HG03066 (cell line): ENCODE data around the gene PCDHA7.
"Not testable (repeated sequence)": the region's sequence is repeated elsewhere in the genome, so short reads cannot be mapped to it uniquely, and the experiment has no call there.

Source experiments
- ATAC-seq: cut with Tn5 transposase; IDR thresholded peaks from one replicate; pipeline ENCODE4 v1.9.1; 2021; ENCODE audit warnings: low read depth; ENCODE audit not compliant: unreplicated experiment

The PCDHA7 gene

DNA sequence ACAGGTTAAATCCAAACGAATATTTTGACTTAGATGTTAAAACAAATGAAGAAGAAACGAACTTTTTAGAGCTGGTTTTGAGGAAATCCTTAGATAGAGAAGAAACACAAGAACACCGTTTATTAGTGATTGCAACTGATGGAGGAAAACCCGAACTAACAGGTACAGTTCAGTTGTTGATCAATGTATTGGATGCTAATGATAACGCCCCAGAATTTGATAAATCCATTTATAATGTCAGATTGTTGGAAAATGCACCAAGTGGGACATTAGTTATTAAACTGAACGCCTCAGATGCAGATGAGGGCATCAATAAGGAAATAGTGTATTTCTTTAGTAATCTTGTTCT, 11.8 kb upstream of the PCDHA7 start:
- no peak for ATAC-seq

GRCh38 chr5:140822969-140823368, 11.1 kb upstream of the PCDHA7 start:
- ATAC-seq: not testable (repeated sequence)

DNA sequence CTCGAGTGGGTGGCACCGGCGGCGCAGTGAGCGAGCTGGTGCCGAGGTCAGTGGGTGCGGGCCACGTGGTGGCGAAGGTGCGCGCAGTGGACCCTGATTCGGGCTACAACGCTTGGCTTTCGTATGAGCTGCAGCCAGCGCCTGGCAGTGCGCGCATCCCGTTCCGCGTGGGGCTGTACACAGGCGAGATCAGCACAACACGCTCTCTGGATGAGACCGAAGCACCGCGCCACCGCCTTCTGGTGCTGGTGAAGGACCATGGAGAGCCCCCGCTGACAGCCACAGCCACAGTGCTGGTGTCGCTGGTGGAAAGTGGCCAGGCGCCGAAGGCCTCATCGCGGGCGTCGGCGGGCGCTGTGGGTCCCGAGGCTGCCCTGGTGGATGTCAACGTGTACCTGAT, 10.6 kb upstream of the PCDHA7 start:
- no peak for ATAC-seq

GRCh38 chr5:140827704-140828361, 6.2 kb upstream of the PCDHA7 start, which contains the start of gene PCDHA6:
Gene PCDHA6, plus strand, starts transcription at chr5:140827960. Its CDS starts 132 bp downstream, at chr5:140828092.
- no peak for ATAC-seq

- no peak for ATAC-seq
Measured at GRCh38 chr5:140828362-140828737, 5.7 kb upstream of the PCDHA7 start.

DNA sequence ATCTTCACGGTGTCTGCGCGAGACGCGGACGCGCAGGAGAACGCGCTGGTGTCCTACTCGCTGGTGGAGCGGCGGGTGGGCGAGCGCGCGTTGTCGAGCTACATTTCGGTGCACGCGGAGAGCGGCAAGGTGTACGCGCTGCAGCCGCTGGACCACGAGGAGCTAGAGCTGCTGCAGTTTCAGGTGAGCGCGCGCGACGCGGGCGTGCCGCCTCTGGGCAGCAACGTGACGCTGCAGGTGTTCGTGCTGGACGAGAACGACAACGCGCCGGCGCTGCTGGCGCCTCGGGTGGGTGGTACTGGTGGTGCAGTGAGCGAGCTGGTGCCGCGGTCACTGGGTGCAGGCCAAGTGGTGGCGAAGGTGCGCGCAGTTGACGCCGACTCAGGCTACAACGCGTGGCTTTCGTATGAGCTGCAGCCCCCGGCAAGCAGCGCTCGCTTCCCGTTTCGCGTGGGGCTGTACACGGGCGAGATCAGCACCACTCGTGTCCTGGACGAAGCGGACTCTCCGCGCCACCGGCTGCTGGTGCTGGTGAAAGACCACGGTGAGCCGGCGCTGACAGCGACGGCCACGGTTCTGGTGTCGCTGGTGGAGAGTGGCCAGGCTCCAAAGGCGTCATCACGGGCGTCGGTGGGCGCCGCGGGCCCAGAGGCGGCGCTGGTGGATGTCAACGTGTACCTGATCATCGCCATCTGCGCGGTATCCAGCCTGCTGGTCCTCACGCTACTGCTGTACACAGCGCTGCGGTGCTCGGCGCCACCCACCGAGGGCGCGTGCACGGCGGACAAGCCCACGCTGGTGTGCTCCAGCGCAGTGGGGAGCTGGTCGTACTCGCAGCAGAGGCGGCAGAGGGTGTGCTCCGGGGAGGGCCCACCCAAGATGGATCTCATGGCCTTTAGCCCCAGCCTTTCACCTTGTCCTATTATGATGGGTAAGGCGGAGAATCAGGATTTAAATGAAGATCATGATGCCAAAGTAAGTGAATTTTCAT, 4.3 kb upstream of the PCDHA7 start:
- ATAC-seq: not testable (repeated sequence)

DNA sequence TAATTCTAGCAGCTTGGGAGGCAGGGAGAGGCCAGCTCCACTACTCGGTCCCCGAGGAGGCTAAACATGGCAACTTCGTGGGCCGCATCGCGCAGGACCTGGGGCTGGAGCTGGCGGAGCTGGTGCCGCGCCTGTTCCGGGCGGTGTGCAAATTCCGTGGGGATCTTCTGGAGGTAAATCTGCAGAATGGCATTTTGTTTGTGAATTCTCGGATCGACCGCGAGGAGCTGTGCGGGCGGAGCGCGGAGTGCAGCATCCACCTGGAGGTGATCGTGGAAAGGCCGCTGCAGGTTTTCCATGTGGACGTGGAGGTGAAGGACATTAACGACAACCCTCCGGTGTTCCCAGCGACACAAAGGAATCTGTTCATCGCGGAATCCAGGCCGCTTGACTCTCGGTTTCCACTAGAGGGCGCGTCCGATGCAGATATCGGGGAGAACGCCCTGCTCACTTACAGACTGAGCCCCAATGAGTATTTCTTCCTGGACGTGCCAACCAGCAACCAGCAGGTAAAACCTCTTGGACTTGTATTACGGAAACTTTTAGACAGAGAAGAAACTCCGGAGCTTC, 455 bp downstream of the PCDHA7 start:
- ATAC-seq: not testable (repeated sequence)

DNA sequence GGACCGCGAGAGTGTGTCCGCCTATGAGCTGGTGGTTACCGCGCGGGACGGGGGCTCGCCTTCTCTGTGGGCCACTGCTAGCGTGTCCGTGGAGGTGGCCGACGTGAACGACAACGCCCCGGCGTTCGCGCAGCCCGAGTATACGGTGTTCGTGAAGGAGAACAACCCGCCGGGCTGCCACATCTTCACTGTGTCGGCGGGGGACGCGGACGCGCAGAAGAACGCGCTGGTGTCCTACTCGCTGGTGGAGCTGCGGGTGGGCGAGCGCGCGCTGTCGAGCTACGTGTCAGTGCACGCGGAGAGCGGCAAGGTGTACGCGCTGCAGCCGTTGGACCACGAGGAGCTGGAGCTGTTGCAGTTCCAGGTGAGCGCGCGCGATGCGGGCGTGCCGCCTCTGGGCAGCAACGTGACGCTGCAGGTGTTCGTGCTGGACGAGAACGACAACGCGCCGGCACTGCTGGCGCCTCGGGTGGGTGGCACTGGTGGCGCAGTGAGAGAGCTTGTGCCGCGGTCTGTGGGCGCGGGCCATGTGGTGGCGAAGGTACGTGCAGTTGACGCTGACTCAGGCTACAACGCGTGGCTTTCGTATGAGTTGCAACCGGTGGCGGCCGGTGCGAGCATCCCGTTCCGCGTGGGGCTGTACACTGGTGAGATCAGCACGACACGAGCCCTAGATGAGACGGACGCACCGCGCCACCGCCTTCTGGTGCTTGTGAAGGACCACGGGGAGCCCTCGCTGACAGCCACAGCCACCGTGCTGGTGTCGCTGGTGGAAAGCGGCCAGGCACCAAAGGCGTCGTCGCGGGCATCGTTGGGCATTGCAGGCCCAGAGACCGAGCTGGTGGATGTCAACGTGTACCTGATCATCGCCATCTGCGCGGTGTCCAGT, 1.8 kb downstream of the PCDHA7 start:
- no peak for ATAC-seq

DNA sequence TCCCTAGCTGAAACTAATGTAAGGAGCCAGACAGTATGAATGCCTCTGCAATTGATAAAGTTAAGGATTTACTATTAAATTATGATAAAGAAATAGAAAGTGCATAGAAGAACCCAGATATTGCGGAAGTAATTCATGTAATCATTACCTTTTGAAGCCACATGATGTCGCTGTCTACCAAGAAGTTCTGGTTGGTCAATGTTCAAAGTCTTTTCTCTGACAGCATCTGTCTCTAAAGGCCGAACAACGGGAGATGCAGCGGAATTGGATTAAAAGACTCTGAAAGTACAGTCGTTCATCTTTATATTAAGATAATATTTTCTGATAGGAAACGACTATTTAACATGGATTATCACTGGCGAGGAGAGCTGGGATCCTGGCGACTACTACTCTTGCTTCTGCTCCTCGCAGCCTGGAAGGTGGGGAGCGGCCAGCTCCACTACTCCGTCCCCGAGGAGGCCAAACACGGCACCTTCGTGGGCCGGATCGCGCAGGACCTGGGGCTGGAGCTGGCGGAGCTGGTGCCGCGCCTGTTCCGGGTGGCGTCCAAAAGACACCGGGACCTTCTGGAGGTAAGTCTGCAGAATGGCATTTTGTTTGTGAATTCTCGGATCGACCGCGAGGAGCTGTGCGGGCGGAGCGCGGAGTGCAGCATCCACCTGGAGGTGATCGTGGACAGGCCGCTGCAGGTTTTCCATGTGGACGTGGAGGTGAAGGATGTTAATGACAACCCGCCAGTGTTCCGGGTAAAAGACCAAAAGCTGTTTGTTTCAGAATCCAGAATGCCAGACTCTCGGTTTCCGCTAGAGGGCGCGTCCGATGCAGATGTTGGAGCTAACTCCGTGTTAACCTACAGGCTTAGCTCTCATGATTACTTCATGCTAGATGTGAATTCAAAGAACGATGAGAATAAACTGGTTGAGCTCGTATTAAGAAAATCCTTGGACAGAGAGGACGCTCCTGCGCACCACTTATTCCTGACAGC, 7.2 kb downstream of the PCDHA7 start, which contains the start of gene PCDHA8:
PCDHA8 (plus strand) TSS at position 210 of the 985 bp plus-strand sequence; CDS start at position 345, 135 bp downstream.
- ATAC-seq: no peak

DNA sequence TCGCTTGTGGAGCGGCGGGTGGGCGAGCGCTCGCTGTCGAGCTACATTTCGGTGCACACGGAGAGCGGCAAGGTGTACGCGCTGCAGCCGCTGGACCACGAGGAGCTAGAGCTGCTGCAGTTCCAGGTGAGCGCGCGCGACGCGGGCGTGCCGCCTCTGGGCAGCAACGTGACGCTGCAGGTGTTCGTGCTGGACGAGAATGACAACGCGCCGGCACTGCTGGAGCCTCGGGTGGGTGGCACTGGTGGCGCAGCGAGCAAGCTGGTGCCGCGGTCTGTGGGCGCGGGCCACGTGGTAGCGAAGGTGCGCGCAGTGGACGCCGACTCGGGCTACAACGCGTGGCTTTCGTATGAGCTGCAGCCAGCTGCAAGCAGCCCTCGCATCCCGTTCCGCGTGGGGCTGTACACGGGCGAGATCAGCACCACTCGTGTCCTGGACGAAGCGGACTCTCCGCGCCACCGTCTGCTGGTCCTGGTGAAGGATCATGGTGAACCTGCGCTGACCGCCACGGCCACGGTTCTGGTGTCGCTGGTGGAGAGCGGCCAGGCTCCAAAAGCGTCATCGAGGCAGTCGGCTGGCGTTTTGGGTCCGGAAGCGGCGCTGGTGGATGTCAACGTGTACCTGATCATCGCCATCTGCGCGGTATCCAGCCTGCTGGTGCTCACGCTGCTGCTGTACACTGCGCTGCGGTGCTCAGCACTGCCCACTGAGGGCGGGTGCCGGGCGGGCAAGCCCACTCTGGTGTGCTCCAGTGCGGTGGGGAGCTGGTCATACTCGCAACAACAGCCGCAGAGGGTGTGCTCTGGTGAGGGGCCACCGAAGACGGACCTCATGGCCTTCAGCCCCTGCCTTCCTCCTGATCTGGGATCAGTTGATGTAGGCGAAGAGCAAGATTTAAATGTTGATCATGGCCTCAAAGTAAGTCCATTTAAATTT, 9.0 kb downstream of the PCDHA7 start:
- ATAC-seq: no peak

- ATAC-seq: not testable (repeated sequence)
Measured at GRCh38 chr5:140848139-140849102, 14.4 kb downstream of the PCDHA7 start, which contains the start of gene PCDHA9. Gene PCDHA9, plus strand, starts transcription at chr5:140848382. Its CDS starts 114 bp downstream, at chr5:140848496.

DNA sequence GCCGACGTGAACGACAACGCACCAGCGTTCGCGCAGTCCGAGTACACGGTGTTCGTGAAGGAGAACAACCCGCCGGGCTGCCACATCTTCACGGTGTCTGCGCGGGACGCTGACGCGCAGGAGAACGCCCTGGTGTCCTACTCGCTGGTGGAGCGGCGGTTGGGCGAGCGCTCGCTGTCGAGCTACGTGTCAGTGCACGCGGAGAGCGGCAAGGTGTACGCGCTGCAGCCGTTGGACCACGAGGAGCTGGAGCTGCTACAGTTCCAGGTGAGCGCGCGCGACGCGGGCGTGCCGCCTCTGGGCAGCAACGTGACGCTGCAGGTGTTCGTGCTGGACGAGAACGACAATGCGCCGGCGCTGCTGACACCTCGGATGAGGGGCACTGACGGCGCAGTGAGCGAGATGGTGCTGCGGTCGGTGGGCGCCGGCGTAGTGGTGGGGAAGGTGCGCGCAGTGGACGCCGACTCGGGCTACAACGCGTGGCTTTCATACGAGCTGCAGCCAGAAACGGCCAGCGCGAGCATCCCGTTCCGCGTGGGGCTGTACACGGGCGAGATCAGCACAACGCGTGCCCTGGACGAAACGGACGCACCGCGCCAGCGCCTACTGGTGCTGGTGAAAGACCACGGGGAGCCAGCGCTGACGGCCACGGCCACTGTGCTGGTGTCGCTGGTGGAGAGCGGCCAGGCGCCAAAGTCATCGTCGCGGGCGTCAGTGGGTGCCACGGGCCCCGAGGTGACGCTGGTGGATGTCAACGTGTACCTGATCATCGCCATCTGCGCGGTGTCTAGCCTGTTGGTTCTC, 16.0 kb downstream of the PCDHA7 start:
- ATAC-seq: not testable (repeated sequence)

DNA sequence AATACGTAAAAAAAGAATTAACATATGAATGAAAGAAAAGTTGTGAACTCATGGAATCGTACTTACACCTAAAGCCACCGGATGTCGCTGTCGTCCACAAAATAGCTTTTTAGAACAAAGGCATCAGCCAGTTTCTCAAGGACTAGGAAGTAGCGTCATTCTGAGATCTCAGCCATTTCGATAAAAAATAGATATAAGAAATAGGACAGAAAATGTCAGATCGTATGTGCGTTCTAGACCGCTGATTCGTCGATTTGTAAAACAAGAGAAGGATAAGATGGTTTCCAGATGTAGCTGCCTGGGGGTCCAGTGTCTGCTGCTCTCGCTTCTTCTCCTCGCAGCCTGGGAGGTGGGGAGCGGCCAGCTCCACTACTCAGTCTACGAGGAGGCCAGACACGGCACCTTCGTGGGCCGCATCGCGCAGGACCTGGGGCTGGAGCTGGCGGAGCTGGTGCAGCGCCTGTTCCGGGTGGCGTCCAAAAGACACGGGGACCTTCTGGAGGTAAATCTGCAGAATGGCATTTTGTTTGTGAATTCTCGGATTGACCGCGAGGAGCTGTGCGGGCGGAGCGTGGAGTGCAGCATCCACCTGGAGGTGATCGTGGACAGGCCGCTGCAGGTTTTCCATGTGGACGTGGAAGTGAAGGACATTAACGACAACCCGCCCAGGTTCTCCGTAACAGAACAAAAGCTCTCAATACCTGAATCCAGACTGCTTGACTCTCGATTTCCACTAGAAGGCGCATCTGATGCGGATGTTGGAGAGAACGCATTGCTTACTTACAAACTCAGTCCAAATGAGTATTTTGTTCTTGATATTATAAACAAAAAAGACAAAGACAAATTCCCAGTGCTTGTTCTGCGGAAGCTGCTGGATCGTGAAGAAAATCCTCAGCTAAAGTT, 22.0 kb downstream of the PCDHA7 start, which contains the start of gene PCDHA10:
PCDHA10 (plus strand) TSS at position 126 of the 903 bp plus-strand sequence; CDS start at position 278, 152 bp downstream.
- no peak for ATAC-seq

GRCh38 chr5:140857177-140857986, 23.3 kb downstream of the PCDHA7 start:
- ATAC-seq: no peak
